Astrocyte of the spinal cord (primary cell): ENCODE data around the gene SPEG.

ENCODE experiments used
- DNase-seq: peaks from one replicate; pipeline ENCODE4 v3.0.0; 2011; ENCODE audit warnings: low read depth, low spot score
- H3K4me3 ChIP-seq: 2 replicates; pipeline ENCODE4 v1.5.1; 2011; ENCODE audit warnings: low read depth, mild to moderate bottlenecking, low read length, moderate library complexity
- in situ Hi-C: cut with HindIII; loops from 2 replicates; pipeline ENCODE4 v1.10.0; 2017; ENCODE audit warnings: low sequenced_read_pairs
- TF ChIP-seq, protein P1 (sequence below): IDR thresholded peaks from 2 replicates; pipeline ENCODE4 v1.5.1; 2012; ENCODE audit warnings: low read depth, mild to moderate bottlenecking, low read length, inconsistent platforms

Gene SPEG

DNA sequence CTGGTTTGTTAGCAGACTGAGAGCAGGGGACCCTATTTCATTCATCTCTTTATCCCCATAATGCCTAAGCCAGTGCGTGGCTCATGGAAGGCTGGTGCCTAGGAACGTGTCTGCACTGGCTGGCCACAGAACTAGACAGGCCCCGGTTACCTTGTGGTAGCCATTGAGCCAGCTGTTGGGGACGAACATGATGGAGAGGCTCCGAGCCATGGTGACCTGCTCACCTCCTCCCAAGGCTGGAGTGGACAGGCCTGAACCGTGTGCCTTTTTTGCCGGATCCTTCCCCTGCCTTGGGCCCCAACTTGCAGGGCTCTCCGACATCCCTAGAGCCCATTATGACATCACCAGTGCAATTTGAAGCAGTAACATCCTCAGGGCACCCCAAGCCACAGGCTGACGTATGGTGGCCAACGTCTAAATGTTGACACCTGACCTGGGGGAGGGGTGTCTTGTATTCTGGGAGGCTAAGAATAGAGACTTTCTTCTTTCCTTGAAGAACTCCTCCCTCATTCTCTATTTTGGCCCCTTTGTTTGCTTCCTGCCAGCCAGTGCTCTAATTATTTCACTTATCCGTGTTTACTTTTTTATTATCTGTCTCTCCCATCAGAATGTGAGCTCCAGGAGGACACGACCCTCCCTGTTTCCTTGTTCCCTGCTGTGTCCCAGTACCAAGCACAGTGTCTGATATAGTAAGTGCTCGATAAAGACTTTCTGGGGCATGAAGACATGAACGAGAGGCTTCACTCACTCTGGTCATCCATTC is 34.7 kb upstream of the SPEG start:
- TF ChIP-seq, protein P1, sequence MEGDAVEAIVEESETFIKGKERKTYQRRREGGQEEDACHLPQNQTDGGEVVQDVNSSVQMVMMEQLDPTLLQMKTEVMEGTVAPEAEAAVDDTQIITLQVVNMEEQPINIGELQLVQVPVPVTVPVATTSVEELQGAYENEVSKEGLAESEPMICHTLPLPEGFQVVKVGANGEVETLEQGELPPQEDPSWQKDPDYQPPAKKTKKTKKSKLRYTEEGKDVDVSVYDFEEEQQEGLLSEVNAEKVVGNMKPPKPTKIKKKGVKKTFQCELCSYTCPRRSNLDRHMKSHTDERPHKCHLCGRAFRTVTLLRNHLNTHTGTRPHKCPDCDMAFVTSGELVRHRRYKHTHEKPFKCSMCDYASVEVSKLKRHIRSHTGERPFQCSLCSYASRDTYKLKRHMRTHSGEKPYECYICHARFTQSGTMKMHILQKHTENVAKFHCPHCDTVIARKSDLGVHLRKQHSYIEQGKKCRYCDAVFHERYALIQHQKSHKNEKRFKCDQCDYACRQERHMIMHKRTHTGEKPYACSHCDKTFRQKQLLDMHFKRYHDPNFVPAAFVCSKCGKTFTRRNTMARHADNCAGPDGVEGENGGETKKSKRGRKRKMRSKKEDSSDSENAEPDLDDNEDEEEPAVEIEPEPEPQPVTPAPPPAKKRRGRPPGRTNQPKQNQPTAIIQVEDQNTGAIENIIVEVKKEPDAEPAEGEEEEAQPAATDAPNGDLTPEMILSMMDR = no peak
- in situ Hi-C loops = no loop called here
- H3K4me3 ChIP-seq = no peak overlapping the region
- no peak for DNase-seq

DNA sequence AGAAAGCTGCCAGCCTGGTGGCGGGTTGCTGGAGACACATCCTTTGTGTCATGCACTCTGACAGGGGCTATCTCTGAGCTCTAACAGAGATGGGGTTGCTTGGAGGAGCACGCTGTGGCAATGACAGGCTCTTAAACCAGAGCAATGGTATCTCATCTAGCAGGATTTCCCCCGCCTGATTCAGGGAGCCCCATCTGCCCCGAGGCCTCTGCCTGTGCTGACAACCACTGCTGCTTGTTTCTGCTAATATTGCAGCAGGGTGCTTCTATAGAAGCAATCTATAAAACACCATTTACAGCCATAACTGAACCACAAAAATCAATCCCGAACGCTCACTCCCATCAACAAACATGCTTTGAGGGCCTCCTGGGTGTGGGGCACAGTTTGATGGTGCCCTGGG is 34.1 kb upstream of the SPEG start:
- TF ChIP-seq, protein P1 = no peak
- DNase-seq = no peak
- in situ Hi-C loops = no loop called here
- no peak overlapping the region for H3K4me3 ChIP-seq

DNA sequence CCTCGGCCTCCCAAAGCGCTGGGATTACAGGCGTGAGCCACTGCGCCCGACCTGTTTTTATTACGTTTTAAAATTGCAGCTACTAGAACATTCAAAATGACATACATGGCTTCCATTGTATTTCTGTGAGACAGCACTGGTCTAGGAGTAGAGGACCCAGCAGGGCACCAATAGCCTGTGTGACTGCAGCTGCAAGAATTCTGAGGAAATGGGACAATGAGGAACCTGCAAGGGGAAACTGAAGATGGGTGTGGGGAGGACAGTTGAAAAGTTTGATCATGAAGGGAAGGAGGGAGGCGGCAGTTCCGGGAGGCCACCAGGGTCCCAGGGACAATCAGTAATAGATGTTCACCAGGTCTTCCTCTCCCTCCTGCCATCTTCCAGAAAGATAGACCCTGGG is 33.0 kb upstream of the SPEG start:
- in situ Hi-C loops = no loop called here
- no peak for DNase-seq
- TF ChIP-seq, protein P1 = no peak
- no peak overlapping the region for H3K4me3 ChIP-seq

DNA sequence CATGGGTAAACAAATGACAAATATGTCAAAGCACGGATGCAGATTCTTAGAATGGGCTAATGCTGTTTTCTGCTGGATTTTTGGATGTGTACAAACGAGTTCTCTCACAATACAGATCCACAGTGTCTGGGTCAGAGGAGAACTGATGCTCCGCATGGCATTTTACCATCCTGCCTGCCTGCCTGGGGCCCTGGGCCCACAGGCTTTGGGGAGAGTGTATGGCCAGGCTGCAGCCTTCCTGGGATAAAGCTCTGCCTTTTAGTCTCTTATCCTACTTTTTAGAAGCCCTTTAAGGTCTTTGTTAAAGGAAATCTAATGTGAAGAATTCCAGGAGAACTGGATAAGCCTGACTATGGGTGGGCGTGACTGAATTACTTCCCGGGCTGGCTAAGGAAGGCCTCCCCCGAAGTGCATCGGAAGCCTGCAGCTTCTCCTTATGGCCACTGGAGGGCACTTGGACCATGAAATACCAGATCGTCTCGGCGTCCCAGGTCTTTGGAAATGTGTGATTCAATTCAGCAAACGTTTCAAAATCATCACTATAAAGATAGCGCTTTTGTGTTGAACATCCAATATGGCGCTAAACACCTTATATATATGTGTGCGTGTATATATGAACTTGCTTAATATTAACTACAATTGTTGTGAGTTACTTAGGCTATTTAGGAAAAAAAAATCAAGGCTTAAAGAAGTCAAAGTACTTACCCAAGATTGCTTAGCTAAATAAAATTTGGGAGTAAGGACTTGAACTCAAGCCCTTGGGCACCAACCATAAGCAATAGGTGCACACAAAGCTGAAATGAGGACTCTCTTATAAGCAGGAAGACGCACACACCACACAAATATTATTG is 31.8 kb upstream of the SPEG start:
- peak; percentile 81 for DNase-seq
- in situ Hi-C loops = no loop called here
- H3K4me3 ChIP-seq = no peak overlapping the region
- TF ChIP-seq, protein P1 = peak; percentile 96

DNA sequence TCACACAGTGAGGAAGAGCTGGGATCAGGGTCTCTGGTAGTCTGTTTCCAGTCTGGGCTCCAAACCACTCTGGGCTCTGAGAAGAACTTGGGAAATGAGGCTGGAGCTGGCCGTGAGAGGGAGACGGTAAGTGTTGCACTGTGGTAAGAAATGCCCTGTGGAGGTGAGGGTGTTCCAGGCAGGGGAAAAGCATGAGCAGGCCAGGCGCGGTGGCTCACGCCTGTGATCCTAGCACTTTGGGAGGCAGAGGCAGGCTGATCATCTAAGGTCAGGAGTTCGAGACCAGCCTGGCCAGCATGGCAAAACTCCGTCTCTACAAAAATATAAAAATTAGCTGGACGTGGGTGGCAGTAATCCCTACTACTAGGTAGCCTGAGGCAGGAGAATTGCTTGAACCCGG is 30.8 kb upstream of the SPEG start:
- in situ Hi-C loops = no loop called here
- no peak overlapping the region for H3K4me3 ChIP-seq
- no peak for DNase-seq
- TF ChIP-seq, protein P1 = no peak

DNA sequence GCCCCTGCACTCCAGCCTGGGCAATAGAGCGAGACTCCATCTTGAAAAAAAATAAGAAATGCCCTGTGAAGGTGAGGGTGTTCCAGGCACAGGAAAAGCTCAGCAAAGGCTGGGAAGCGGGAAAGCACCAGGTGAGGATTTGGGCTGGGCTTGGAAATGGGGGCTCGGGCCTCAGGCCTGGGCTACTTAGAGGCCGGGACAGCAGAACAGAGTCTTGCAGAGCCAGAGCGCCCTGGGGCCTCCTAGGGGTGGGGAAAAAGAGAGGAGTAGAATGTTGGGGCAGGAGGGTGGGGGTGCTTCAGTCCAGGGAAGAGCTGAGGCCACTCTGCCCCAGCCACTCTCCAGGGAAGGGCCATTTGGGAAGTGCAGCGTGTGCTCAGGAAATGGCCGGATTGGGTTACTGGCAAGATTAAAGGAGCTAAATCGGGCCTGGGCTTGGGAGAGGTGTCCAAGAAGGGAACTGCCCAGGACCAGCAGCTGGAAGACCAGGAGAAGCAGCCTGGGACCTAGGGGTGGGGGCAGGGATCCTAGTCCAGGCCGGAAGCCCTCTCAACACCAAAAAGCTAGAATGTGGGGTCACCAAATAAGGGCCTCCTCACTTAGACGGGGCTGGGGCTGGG is 30.2 kb upstream of the SPEG start:
- TF ChIP-seq, protein P1 = no peak
- H3K4me3 ChIP-seq = no peak overlapping the region
- no peak for DNase-seq
- in situ Hi-C loops = no loop called here
